ENCODE measurements around the gene CEP295NL.
"Not testable (repeated sequence)": the region's sequence is repeated elsewhere in the genome, so short reads cannot be mapped to it uniquely, and the experiment has no call there.

The CEP295NL gene

DNA sequence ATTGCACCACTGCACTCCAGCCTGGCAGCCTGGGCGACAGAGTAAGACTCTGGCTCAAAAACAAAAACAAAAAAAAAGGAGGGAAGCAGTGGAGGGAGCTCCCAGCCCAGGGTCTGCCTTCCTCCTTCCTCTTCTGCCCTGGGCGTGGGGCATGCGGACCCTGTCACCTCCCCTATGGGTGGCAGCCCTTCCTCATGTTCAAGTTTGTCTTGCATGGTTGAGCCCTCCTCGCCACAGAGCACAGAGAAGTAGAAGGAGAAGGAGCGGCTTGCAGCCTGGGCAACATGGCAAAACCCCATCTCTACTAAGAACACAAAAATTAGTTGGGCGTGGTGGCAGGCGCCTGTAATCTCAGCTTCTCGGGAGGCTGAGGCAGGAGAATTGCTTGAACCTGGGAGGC lies 43.6 kb upstream of the CEP295NL start:
- no peak for DNase-seq (ENCODE audit: low read depth)
- H3K4me3 ChIP-seq (ENCODE audit: control insufficient read depth, low read depth, low read length), result no peak overlapping the region
- no peak for TF ChIP-seq CTCF (IDR thresholded peaks at IDR 0.05; ENCODE audit: control insufficient read depth, insufficient read depth, low read depth, low read length, missing control alignments)

- TF ChIP-seq CTCF (IDR thresholded peaks at IDR 0.05; ENCODE audit: control insufficient read depth, insufficient read depth, low read depth, low read length, missing control alignments), result no peak
- no peak for DNase-seq (ENCODE audit: low read depth)
- H3K4me3 ChIP-seq (ENCODE audit: control insufficient read depth, low read depth, low read length), result no peak overlapping the region
These were observed 43.1 kb upstream of the CEP295NL start for GRCh38 chr17:78946131-78946530.

DNA sequence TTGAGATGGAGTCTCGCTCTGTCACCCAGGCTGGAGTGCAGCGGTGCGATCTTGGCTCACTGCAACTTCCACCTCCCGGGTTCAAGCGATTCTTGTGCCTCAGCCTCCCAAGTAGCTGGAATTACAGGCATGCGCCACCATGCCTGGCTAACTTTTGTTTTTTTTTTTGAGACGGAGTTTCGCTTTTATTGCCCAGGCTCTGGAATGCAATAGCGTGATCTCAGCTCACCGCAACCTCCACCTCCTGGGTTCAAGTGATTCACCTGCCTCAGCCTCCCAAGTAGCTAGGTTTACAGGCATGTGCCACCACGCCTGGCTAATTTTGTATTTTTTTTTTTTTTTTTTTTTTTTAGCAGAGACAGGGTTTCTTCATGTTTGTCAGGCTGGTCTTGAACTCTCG lies 42.5 kb upstream of the CEP295NL start:
- not testable (repeated sequence) for H3K4me3 ChIP-seq (ENCODE audit: control insufficient read depth, low read depth, low read length); DNase-seq (ENCODE audit: low read depth)

- no peak overlapping the region for H3K4me3 ChIP-seq (ENCODE audit: control insufficient read depth, low read depth, low read length)
- DNase-seq (ENCODE audit: low read depth), result no peak
- no peak for TF ChIP-seq CTCF (IDR thresholded peaks at IDR 0.05; ENCODE audit: control insufficient read depth, insufficient read depth, low read depth, low read length, missing control alignments)
These were observed 42.0 kb upstream of the CEP295NL start for GRCh38 chr17:78944956-78945355.

DNA sequence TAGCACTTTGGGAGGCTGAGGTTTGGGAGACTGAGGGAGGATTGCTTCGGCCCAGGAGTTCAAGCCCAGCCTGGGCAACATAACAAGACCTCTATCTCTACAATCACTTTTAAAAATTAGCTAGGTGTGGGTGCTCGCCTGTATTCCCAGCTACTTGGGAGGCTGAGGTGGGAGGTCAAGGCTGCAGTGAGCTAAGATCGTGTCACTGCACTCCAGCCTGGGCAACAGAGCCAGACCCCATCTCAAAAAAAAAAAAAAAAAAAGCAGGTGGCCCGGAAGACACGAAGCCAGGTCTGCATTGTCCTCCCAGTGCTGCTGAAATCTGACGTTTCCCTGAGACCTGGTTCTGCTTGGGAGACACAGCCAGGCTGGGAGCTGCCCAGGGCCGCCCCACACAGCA lies 41.0 kb upstream of the CEP295NL start:
- no peak overlapping the region for H3K4me3 ChIP-seq (ENCODE audit: control insufficient read depth, low read depth, low read length)
- TF ChIP-seq CTCF (IDR thresholded peaks at IDR 0.05; ENCODE audit: control insufficient read depth, insufficient read depth, low read depth, low read length, missing control alignments), result no peak
- no peak for DNase-seq (ENCODE audit: low read depth)

- no peak for TF ChIP-seq CTCF (IDR thresholded peaks at IDR 0.05; ENCODE audit: control insufficient read depth, insufficient read depth, low read depth, low read length, missing control alignments)
- no peak for DNase-seq (ENCODE audit: low read depth)
- H3K4me3 ChIP-seq (ENCODE audit: control insufficient read depth, low read depth, low read length), result no peak overlapping the region
These were observed 37.7 kb upstream of the CEP295NL start for GRCh38 chr17:78940708-78941107.

GRCh38 chr17:78940258-78940657 lies 37.3 kb upstream of the CEP295NL start:
- no peak overlapping the region for H3K4me3 ChIP-seq (ENCODE audit: control insufficient read depth, low read depth, low read length)
- DNase-seq (ENCODE audit: low read depth), result no peak
- TF ChIP-seq CTCF (IDR thresholded peaks at IDR 0.05; ENCODE audit: control insufficient read depth, insufficient read depth, low read depth, low read length, missing control alignments), result no peak

Measured in AG09309 (cell line).